Retinal pigment epithelial cell (primary cell): ENCODE data around the gene KLHDC10.
A peak's percentile ranks its signal among the peaks of the same experiment; 100 is the strongest.
"Not testable (repeated sequence)": the region's sequence is repeated elsewhere in the genome, so short reads cannot be mapped to it uniquely, and the experiment has no call there.

Experiments used
- DNase-seq: peaks from one replicate; pipeline ENCODE4 v3.0.0-alpha.2; 2010; ENCODE audit warnings: low read depth
- H3K4me3 ChIP-seq: 2 replicates; pipeline ENCODE4 v1.5.1; 2011; ENCODE audit warnings: mild to moderate bottlenecking, low read length, control low read depth, moderate library complexity
- TF ChIP-seq, protein P1 (sequence below): conservative IDR thresholded peaks from 2 replicates; pipeline ENCODE4 v1.5.1; 2011; ENCODE audit warnings: low read depth, low read length, control low read depth, inconsistent platforms

Gene KLHDC10

DNA sequence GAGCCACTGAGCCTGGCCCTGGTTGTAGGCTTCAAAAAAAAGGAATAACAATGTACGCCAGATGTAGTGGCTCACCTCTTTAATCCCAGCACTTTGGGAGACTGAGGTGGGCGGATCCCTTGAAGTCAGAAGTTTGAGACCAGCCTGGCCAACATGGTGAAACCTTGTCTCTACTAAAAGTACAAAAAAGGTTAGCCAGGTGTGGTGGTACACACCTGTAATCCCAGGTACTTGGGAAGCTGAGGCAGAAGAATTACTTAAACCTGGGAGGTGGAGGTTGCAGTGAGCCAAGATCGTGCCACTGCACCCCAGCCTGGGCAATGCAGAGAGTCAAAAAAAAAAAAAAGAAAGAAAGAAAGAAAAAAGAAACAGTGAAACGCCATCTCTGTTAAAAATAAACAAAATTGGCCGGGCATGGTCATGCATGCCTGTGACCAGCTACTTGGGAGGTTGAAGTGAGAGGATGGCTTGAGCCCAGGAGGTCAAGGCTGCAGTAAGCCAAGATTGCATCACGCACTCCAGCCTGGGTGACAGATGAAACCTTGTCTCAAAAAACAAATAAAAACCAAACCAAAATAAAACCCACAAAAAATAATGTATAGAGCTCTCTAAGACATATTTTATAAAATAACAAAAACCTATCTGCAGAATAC, 4.7 kb upstream of the KLHDC10 start:
- TF ChIP-seq, protein P1, sequence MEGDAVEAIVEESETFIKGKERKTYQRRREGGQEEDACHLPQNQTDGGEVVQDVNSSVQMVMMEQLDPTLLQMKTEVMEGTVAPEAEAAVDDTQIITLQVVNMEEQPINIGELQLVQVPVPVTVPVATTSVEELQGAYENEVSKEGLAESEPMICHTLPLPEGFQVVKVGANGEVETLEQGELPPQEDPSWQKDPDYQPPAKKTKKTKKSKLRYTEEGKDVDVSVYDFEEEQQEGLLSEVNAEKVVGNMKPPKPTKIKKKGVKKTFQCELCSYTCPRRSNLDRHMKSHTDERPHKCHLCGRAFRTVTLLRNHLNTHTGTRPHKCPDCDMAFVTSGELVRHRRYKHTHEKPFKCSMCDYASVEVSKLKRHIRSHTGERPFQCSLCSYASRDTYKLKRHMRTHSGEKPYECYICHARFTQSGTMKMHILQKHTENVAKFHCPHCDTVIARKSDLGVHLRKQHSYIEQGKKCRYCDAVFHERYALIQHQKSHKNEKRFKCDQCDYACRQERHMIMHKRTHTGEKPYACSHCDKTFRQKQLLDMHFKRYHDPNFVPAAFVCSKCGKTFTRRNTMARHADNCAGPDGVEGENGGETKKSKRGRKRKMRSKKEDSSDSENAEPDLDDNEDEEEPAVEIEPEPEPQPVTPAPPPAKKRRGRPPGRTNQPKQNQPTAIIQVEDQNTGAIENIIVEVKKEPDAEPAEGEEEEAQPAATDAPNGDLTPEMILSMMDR = no peak
- DNase-seq = no peak

DNA sequence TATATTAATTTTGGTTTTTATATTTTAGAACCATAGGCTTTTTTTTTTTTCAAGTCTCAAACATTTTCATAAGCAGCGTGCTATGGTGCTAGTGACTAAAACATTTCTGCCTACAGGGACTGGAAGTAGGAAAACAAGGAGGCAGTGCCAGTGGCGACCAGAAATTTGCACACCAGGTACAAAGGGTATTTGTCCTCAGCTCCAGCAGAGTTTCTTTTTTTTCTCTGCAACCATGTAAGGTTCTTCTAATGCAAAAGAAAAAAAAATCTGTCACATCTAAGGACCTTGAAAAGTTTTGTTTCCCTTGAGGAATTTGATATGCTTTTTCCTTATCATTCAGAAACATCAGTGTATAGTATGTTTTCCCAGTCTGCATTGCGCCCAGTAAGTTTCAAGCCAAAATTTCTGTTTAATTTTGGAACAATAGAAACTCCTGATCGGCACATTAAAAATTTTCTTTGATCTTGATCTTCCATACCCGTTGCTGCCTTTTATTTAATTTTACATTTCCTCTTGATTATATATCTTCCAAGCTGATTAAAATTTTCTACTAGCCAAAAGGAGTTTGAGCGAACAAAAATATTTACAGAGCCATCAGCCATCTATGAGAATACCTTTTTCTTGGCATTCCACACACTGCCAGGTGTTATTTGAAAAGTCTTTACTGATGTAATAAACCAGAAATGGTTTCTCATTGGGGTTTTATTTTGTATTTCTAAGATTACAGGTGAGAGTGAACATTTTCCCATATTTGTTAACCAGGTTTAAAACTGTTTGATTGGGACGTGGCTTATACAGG, 956 bp upstream of the KLHDC10 start:
- peak overlapping the region; percentile 68 for H3K4me3 ChIP-seq
- TF ChIP-seq, protein P1 = no peak
- DNase-seq = no peak

More for the DNA sequence above, 4.7 kb upstream of the KLHDC10 start:
- no peak overlapping the region for H3K4me3 ChIP-seq

DNA sequence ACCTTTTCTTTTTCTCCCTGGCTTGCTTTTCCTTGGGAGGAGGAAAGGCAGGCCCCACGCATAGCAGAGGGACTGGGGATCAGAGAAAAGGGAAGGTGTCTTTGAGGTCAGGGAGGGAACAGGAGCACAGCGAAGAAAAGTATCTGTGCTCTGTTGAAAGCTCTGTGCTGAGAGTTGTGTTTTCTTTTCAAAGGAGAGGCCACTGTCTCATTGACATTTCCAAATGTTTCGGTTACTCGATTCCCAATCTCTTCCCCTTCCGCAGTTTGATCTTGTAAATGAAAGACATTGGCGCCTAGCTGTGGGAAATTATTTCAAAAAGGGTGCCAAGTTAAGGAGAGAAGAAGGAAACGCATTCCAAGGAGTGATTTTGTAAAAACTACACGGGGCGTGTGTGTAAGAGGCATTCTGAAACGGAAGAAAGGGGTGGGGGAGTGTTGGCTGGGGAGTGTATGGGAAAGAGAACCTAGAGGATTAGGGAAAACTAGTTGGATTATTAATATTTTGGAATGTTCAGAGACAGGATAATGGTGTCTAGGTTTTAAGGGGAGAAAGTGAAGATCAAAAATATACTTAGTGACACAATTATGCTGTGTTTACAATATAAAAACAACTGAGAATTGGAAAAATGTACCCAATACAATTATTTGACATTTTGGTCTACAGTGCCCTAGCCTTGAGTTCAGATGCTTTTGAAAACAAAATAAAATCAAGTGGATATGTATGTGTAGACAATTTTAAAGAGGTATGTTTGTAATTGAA, 708 bp downstream of the KLHDC10 start:
- peak overlapping the region; percentile 68 for H3K4me3 ChIP-seq
- TF ChIP-seq, protein P1 = no peak
- DNase-seq = no peak

DNA sequence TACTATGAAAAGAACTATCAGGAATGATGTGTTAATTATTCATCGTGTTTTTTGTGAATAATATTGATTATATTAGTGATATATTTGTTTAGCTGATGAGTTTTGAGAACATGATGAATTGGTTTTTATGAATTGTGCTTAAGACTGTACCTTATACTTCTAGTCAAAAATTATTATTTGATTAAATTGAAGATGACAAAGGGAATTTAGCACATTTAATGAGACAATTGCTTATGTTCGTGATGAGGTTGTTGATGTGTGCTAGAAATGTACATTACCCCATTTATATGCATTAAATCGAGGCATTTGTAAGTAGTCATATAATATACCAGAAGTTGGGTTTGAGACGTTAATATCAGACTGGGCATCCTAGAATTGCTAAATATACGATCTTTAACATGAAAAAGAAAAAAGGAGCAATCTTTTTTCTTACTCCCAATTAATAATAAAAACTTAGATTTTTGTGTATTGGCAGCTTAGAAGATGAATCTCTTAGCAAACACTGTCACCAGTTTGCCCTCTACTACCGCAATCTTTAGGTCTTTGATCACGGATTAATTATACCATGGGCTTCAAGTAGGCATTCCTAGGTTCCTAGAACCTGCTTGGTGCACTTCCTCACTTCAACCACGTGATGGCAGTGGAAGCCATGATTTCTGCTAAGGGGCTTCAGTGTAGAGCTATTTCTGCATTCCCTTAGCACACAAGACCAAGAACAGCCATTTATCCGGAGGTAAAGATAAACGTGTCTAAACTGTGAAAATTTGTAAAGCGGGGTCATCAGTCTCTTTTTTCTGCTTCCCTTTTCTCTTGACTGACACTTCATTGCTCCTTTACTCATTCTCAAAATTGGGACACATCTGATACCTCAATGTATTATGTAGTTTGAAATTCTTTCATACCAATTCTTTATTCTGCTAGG, 1.6 kb downstream of the KLHDC10 start:
- TF ChIP-seq, protein P1 = peak; percentile 97
- peak; percentile 71 for DNase-seq
- peak overlapping the region; percentile 68 for H3K4me3 ChIP-seq

DNA sequence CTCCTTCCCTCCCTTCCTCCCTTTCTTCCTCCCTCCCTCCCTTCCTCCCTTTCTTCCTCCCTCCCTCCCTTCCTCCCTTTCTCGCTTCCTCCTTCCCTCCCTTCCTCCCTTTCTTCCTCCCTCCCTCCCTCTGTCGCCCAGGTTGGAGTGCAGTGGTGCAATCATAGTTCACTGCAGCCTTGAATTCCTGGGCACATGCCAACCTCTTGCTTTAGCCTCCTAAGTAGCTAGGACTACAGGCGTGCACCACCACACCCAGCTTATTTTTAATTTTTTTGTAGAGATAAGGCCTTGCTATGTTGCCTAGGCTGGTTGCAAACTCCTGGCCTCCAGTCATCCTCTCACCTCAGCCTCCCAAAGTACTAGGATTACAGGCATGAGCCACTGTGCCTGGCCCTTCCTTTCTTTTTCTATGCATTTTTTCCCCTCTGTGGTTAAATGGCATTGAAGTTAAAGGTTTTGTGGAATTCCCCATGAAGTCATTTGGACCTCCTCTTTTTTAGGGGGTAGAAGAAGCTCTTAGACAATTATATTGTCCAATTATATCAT, 9.6 kb downstream of the KLHDC10 start:
- H3K4me3 ChIP-seq = no peak overlapping the region
- DNase-seq = no peak
- TF ChIP-seq, protein P1 = no peak

DNA sequence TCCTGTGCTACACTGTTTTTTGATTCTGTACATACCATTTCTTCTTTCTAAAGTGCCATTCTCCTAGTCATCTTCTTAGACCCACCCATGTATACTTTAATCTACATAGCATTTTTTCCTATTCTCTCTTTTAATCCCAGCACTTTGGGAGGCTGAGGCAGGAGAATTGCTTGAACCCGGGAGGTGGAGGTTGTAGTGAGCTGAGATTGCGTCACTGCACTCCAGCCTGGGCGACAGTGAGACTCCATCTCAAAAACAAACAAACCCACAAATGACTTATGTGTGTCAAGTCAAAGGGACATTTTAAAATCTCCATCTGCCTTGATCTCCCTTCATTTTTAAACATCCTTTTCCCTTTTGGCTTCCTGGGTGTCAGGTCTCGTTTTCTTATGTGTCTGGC, 13.2 kb downstream of the KLHDC10 start:
- DNase-seq, H3K4me3 ChIP-seq: not testable (repeated sequence)
